HG02588 (cell line): ENCODE data around the gene NLRX1.
"Not testable (repeated sequence)": the region's sequence is repeated elsewhere in the genome, so short reads cannot be mapped to it uniquely, and the experiment has no call there.

Source experiments
- ATAC-seq: cut with Tn5 transposase; IDR thresholded peaks from one replicate; pipeline ENCODE4 v1.9.1; 2021; ENCODE audit warnings: mild to moderate bottlenecking, moderate library complexity; ENCODE audit not compliant: unreplicated experiment

The NLRX1 gene

GRCh38 chr11:119153049-119153818 is 15.3 kb upstream of the NLRX1 start:
- ATAC-seq = no peak

- ATAC-seq = no peak
Measured at GRCh38 chr11:119154178-119154577, 14.3 kb upstream of the NLRX1 start.

- no peak for ATAC-seq
Measured at GRCh38 chr11:119155733-119156492, 12.6 kb upstream of the NLRX1 start.

DNA sequence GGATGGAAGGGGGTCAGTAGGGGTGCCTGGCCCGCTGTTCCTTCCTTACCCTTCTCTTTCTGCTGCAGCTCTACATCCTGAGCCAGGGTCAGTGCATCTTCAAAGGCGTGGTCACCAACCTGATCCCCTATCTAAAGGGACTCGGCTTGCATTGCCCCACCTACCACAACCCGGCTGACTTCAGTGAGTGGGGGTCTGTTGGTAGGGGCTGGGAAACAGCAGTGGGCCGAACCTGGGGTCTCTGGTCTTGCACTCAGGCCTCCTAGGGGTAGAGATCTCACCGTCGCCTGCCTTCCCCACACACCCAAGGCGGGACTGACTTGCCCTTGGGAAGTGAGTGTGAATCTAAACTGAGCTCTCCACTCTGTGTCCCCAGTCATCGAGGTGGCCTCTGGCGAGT is 12.0 kb upstream of the NLRX1 start:
- ATAC-seq = no peak

DNA sequence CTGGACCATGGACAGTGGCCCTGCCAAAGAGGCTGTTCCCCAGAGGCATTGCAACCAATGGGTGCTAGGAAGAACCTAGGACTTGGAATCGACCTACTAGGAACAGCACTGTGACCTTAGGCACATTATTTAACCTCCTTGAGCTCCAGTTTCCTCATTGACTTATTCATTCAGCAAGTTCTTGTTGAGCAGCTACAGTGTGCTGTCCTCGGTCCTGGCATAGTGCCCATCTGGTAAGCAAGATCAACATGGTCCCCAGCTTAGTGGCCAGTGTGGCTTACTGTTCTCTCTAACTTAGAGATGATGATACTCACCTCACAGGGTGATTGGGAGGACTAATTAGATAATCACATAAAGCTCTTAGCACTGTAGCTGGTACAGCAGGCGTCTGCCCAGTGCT is 11.5 kb upstream of the NLRX1 start:
- ATAC-seq = no peak

DNA sequence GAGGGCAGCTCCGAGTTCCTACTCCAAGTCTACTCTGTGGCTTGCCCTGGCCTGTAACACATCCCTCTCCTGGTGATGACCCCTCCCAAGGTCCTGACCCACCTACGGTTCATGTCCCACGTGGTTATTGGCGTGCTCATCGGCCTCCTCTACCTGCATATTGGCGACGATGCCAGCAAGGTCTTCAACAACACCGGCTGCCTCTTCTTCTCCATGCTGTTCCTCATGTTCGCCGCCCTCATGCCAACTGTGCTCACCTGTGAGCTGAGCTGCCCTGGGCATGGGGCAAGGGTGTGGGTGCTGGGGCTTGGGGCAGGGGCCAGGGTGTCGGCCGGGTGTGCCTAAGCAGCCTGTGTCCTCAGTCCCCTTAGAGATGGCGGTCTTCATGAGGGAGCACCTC is 10.1 kb upstream of the NLRX1 start:
- ATAC-seq = no peak

DNA sequence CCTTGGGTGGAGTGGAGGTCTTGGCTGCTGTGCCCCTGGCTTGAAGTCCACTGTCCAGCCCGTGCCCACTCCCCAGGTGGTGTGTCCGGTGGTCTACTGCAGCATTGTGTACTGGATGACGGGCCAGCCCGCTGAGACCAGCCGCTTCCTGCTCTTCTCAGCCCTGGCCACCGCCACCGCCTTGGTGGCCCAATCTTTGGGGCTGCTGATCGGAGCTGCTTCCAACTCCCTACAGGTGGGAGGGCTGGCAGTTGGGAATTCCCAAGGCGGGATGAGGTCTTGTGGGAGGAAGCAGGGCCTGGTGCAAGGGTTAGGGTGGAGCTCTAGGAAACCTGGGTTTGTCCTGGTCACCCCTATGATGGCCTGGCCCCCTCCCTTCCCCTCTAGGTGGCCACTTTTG is 8.4 kb upstream of the NLRX1 start:
- no peak for ATAC-seq

GRCh38 chr11:119161871-119162270 is 6.7 kb upstream of the NLRX1 start:
- no peak for ATAC-seq

DNA sequence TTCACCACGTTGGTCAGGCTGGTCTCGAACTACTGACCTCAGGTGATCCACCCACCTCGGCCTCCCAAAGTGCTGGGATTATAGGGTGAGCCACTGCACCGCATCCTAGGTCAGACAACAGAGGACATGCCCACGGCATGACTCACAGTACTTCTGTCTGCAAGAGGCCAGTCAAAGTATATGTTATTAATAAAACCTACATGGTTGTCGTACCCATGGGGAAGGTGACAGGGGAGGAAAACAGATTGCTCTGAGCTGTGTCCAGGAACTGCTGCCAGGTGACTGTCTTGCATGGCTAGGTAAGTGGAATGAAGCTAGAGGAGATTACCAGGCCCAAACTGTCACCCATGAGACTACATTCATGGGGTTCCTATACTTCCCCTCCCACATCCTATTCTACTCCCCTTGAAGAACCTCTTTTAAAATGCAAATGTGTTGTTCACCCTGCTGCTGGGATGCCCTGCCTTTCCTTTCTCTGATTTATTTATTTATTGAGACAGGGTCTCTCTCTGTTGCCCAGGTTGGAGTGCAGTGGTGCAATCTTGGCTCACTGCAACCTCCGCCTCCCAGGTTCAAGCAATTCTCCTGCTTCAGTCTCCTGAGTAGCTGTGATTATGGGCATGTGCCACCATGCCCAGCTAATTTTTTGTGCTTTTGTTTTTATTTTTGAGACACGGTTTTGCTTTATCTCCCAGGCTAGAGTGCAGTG is 2.0 kb upstream of the NLRX1 start:
- no peak for ATAC-seq

DNA sequence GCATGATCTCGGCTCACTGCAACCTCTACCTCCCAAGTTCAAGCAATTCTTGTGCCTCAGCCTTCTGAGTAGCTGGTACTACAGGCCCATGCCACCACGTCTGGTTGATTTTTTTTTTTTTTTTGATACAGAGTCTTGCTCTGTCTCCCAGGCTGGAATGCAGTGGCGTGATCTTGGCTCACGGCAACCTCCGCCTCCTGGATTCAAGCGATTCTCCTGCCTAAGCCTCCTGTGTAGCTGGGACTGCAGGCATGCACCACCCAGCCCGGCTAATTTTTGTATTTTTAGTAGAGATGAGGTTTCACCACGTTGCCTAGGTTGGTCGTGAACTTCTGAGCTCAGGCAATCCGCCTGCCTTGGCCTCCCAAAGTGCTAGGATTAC is 1.5 kb upstream of the NLRX1 start:
- not testable (repeated sequence) for ATAC-seq

GRCh38 chr11:119167933-119168332 is 592 bp upstream of the NLRX1 start:
- no peak for ATAC-seq

GRCh38 chr11:119169282-119169719 is 776 bp downstream of the NLRX1 start:
- no peak for ATAC-seq

- ATAC-seq = no peak
Measured at GRCh38 chr11:119172513-119172912, 4.0 kb downstream of the NLRX1 start.

DNA sequence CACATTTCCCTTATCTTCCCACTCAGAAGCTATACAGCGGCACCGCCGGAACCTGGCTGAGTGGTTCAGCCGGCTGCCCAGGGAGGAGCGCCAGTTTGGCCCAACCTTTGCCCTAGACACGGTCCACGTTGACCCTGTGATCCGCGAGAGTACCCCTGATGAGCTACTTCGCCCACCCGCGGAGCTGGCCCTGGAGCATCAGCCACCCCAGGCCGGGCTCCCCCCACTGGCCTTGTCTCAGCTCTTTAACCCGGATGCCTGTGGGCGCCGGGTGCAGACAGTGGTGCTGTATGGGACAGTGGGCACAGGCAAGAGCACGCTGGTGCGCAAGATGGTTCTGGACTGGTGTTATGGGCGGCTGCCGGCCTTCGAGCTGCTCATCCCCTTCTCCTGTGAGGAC is 4.9 kb downstream of the NLRX1 start:
- no peak for ATAC-seq

DNA sequence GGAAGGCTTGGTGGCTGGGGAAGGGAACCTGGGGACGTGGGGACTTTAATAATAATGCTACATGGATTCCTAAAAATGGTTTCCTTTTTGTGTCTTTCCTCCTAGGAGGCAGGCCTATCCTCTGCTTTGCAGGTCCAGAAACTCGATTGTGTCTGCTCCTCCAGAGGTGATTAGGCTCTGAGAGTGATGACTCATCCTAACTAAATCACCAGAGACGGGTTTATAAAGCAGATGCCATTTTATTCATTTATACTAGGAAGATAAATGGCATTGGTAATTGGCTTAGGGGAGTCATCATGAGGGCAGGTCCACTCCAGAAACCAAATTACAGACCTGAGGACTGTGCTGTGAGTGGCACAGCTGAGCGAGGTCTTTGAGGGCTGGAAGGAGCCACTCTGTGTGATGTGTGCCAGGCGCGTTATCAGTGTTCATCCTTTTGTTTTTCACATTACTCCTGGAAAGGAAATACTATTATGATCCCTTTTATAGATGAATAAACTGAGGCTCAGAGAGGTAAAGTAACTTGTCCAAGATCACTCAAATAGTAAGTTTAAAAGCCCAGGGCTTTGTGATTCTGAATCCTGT is 7.1 kb downstream of the NLRX1 start:
- no peak for ATAC-seq

- ATAC-seq = no peak
Measured at GRCh38 chr11:119178166-119178680, 9.7 kb downstream of the NLRX1 start.

DNA sequence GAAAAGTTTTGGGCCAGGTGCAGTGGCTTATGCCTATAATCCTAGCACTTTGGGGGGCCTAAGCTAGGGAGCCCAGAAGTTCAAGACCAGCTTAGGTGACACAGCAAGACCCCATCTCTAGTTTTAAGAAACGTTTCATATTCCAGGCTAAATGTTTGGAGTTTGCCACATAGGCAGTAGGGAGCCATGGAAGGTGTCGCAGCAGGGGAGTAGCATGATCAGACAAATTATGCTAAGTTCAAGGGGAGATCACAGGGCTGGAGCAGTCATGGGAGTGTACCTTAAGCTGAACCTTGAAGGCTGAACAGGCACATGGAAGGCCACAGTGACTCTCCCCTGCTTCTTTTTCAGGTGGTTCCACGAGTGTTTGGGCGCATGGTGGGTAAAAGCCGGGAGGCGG is 10.8 kb downstream of the NLRX1 start:
- no peak for ATAC-seq

- no peak for ATAC-seq
Measured at GRCh38 chr11:119179983-119180382, 11.5 kb downstream of the NLRX1 start.

DNA sequence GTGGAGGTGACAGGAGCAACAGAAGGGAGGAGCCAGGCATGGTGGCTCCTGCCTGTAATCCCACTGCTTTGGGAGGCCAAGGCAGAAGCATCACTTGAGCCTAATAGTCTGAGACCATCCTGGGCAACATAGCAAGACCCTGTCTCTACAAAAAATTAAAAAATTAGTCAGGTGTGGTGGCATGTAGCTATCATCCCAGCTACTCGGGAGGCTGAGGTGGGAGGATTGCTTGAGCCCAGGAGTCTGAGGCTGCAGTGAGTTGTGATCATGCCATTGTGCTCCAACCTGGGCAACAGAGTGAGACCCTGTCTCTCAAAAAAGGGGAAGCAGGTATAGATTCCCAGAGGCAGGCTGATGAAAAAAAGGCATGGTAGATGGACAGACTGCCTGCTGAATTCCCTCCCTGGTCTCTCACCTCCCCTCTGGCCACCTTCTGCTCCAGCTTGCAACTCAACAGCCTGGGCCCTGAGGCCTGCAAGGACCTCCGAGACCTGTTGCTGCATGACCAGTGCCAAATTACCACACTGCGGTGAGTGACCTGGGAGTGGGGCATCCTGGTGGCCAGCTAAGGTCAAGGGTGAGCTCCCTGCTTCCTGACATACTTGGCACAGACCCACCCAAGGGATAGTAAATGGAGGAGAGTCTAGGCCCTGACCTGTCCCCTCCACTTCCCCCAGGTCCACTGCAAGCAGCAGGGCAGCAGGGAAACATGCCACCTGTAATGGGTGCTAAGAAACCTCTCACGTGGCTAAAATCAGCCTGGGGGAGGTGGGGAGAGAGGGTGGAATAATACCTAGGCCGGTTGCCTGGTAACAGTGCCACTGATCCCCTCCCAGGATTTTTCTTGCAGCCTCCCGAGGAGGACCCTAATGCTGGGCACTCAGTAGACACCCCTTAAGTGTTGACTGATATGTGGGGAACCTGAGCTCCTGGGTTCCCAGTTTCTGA is 12.5 kb downstream of the NLRX1 start:
- no peak for ATAC-seq
